NCI-H2081 treated with DMSO at 0.1 percent for 48 hours (cell line): ENCODE measurements around the gene NR5A2.
"Not testable (repeated sequence)": the region's sequence is repeated elsewhere in the genome, so short reads cannot be mapped to it uniquely, and the experiment has no call there.

Source experiments
- DNase-seq: peaks from one replicate; lab custom pipeline; 2025; lab: John Stamatoyannopoulos, UW

The NR5A2 gene

GRCh38 chr1:200163911-200164310 lies 136.4 kb downstream of the NR5A2 start:
- no peak for DNase-seq

GRCh38 chr1:200165493-200166220 lies 138.1 kb downstream of the NR5A2 start:
- no peak for DNase-seq

GRCh38 chr1:200166411-200166810 lies 138.9 kb downstream of the NR5A2 start:
- no peak for DNase-seq

- DNase-seq = no peak
Measured at GRCh38 chr1:200168926-200169325, 141.4 kb downstream of the NR5A2 start.

GRCh38 chr1:200172311-200172710 lies 144.8 kb downstream of the NR5A2 start:
- no peak for DNase-seq

GRCh38 chr1:200173097-200173618 lies 145.6 kb downstream of the NR5A2 start:
- no peak for DNase-seq

GRCh38 chr1:200174525-200175295 lies 147.2 kb downstream of the NR5A2 start:
- no peak for DNase-seq

GRCh38 chr1:200176181-200176580 lies 148.7 kb downstream of the NR5A2 start:
- no peak for DNase-seq

GRCh38 chr1:200176798-200177197 lies 149.3 kb downstream of the NR5A2 start:
- no peak for DNase-seq

GRCh38 chr1:200178340-200178739 lies 150.8 kb downstream of the NR5A2 start:
- DNase-seq = no peak

- no peak for DNase-seq
Measured at GRCh38 chr1:200179126-200179780, 151.7 kb downstream of the NR5A2 start.

- no peak for DNase-seq
Measured at GRCh38 chr1:200179781-200180160, 152.3 kb downstream of the NR5A2 start.

GRCh38 chr1:200180821-200181220 lies 153.3 kb downstream of the NR5A2 start:
- no peak for DNase-seq

- DNase-seq = no peak
Measured at GRCh38 chr1:200181861-200182260, 154.4 kb downstream of the NR5A2 start.

- no peak for DNase-seq
Measured at GRCh38 chr1:200182701-200183100, 155.2 kb downstream of the NR5A2 start.

GRCh38 chr1:200183637-200184036 lies 156.1 kb downstream of the NR5A2 start:
- no peak for DNase-seq

GRCh38 chr1:200184196-200184595 lies 156.7 kb downstream of the NR5A2 start:
- DNase-seq = peak; percentile 36

GRCh38 chr1:200185191-200185590 lies 157.7 kb downstream of the NR5A2 start:
- DNase-seq = not testable (repeated sequence)

GRCh38 chr1:200187332-200187731 lies 159.8 kb downstream of the NR5A2 start:
- DNase-seq = not testable (repeated sequence)

- DNase-seq = no peak
Measured at GRCh38 chr1:200191993-200192392, 164.5 kb downstream of the NR5A2 start.

- no peak for DNase-seq
Measured at GRCh38 chr1:200194477-200194876, 167.0 kb downstream of the NR5A2 start.

- DNase-seq = peak; percentile 32
Measured at GRCh38 chr1:200198236-200198635, 170.7 kb downstream of the NR5A2 start.
